Activated CD8-positive, alpha-beta memory T cell treated with anti-CD3 and anti-CD28 coated beads, Interleukin-2, amount 50 U/mL, for 24 hours (primary cell): ENCODE measurements around the gene MYL6B.

Source experiments
- DNase-seq: peaks from one replicate; pipeline ENCODE4 v3.0.0-alpha.2; 2020; ENCODE audit errors: extremely low read depth

MYL6B gene

GRCh38 chr12:56122637-56123036, 29.8 kb upstream of the MYL6B start:
- no peak for DNase-seq

GRCh38 chr12:56124133-56124532, 28.3 kb upstream of the MYL6B start:
- DNase-seq = no peak

- no peak for DNase-seq
Measured at GRCh38 chr12:56126732-56127239, 25.6 kb upstream of the MYL6B start.

GRCh38 chr12:56127485-56127887, 24.9 kb upstream of the MYL6B start:
- no peak for DNase-seq

- peak; percentile 92 for DNase-seq
Measured at GRCh38 chr12:56127888-56128669, 24.3 kb upstream of the MYL6B start, which contains the start of gene ESYT1. ESYT1 (plus strand) TSS chr12:56128267; CDS start chr12:56128320, 53 bp downstream.

- DNase-seq = no peak
Measured at GRCh38 chr12:56128670-56129205, 23.6 kb upstream of the MYL6B start.

GRCh38 chr12:56129206-56129941, 23.0 kb upstream of the MYL6B start:
- no peak for DNase-seq

GRCh38 chr12:56129942-56130495, 22.4 kb upstream of the MYL6B start:
- no peak for DNase-seq

GRCh38 chr12:56130876-56131275, 21.5 kb upstream of the MYL6B start:
- DNase-seq = no peak

GRCh38 chr12:56134897-56135296, 17.5 kb upstream of the MYL6B start:
- no peak for DNase-seq

GRCh38 chr12:56137853-56138571, 14.4 kb upstream of the MYL6B start:
- no peak for DNase-seq

GRCh38 chr12:56141946-56142784, 10.2 kb upstream of the MYL6B start:
- DNase-seq = no peak

GRCh38 chr12:56143217-56143616, 9.2 kb upstream of the MYL6B start:
- DNase-seq = no peak

GRCh38 chr12:56143870-56144269, 8.5 kb upstream of the MYL6B start:
- no peak for DNase-seq

- DNase-seq = no peak
Measured at GRCh38 chr12:56145217-56145616, 7.2 kb upstream of the MYL6B start.

GRCh38 chr12:56146492-56147460, 5.6 kb upstream of the MYL6B start:
- no peak for DNase-seq

- no peak for DNase-seq
Measured at GRCh38 chr12:56150563-56150962, 1.8 kb upstream of the MYL6B start.

GRCh38 chr12:56151672-56152131, 685 bp upstream of the MYL6B start:
- DNase-seq = no peak
